Ovary (tissue), 9 donors: ENCODE measurements around the gene ZBED1. TPM values are rescaled to one million over a fixed set of nuclear protein-coding genes. Genes with fewer than 3 reads are reported as not detected.

ENCODE experiments used
- DNase-seq, 5 donors: peaks; one replicate each; pipeline ENCODE4 v3.0.0-alpha.2; 2019 to 2020
- H3K27ac ChIP-seq, 2 donors: fragments of 200-600 bp; one replicate each; pipeline versions ENCODE4 v1.5.1 to v1.8.0; 2019 to 2022
- H3K27me3 ChIP-seq: fragments of 200-600 bp; one replicate; pipeline ENCODE4 v1.8.0; 2022
- H3K36me3 ChIP-seq: fragments of 200-600 bp; sonication (generic); one replicate; pipeline ENCODE4 v1.5.1; 2019
- H3K4me1 ChIP-seq: one replicate; pipeline ENCODE4 v1.8.1; 2013; ENCODE audit warnings: mild to moderate bottlenecking, moderate library complexity; ENCODE audit not compliant: insufficient read depth
- H3K4me3 ChIP-seq: fragments of 200-600 bp; sonication (generic); one replicate; pipeline ENCODE4 v1.5.1; 2017
- H3K9me3 ChIP-seq, 2 donors: fragments of 200-600 bp in 1 of 2; sonication (generic) in 1 of 2; one replicate each; pipeline versions ENCODE4 v1.5.1 to v1.8.1; 2013 to 2019; ENCODE audit warnings: mild to moderate bottlenecking in 1 of 2, moderate library complexity in 1 of 2
- EP300 ChIP-seq: sonication (generic); formaldehyde crosslinking; IDR thresholded peaks from one replicate; pipeline ENCODE4 v1.6.1; 2017; ENCODE audit warnings: antibody characterized with exemption
- POLR2A ChIP-seq: fragments of 450-650 bp; IDR thresholded peaks from one replicate; pipeline ENCODE4 v1.6.1; 2017; ENCODE audit warnings: antibody characterized with exemption, mild to moderate bottlenecking, moderate library complexity
- WGBS, 3 donors: extraction: QIAGEN DNeasy Blood & Tissue Kit in 1 of 3; methylation state at CpG; one replicate each; pipeline versions ENCODE4 v1.1.5 to v1.1.7; 2013 to 2017; 5-methylcytosine and 5-hydroxymethylcytosine counted together
- intact Hi-C, 4 donors: fragments of 100-400 bp; cut with DNase I; formaldehyde crosslinking; loops; one replicate each; pipeline versions ENCODE4 v1.11.0 to v1.15.1; 2022 to 2023
- polyA plus RNA-seq, 2 donors: library from polyadenylated mRNA; stranded (reverse); fragments of 200-250 nt in 1 of 2; fragments of 350-450 nt in 1 of 2; fragmentation: Illumina TruSeq in 1 of 2; extraction: RNeasy Lipid Tissue Mini Kit (QIAGEN cat#74804) in 1 of 2; gene quantifications; one replicate each; pipeline ENCODE4 v1.2.3, GENCODE V29; 2013 to 2014
- total RNA-seq, 7 donors: library from RNA; depleted of rRNA in 2 of 7; stranded (reverse); fragments of >200 nt in 2 of 7; fragmentation: NEBNext Ultra II Directional in 3 of 7; extraction: Animal tissue kit (Norgen Biotek cat#: 25700) in 3 of 7; gene quantifications; one replicate each; pipeline versions ENCODE4 v1.1.0 to v1.2.4, GENCODE V29; 2016 to 2023
- TF ChIP-seq, protein P1 (sequence below), 3 donors: fragments of 450-650 bp in 2 of 3; fragments of 200-600 bp in 1 of 3; IDR thresholded peaks; one replicate each; pipeline versions ENCODE4 v1.5.1 to v1.8.0; 2016 to 2022; ENCODE audit warnings: antibody characterized with exemption in 3 of 3, mild to moderate bottlenecking in 1 of 3
- donor health status: DM: no; HTN: no; CAD: no; lungs with moderate emphysema.
- donor health status: DM: no; HTN: no; CAD: no.
- donor health status: Bipolar disorder and iron deficiency.
- donor health status: DM: yes; HTN: yes; CAD: no.
- donor health status: DM: no; HTN: no; CAD: no.
- donor health status: DM: yes; HTN: yes; CAD: no.

ZBED1 gene
- total and polyA plus RNA-seq, 9 donors, result 23.4 to 39.0 (median 26.0) TPM

DNA sequence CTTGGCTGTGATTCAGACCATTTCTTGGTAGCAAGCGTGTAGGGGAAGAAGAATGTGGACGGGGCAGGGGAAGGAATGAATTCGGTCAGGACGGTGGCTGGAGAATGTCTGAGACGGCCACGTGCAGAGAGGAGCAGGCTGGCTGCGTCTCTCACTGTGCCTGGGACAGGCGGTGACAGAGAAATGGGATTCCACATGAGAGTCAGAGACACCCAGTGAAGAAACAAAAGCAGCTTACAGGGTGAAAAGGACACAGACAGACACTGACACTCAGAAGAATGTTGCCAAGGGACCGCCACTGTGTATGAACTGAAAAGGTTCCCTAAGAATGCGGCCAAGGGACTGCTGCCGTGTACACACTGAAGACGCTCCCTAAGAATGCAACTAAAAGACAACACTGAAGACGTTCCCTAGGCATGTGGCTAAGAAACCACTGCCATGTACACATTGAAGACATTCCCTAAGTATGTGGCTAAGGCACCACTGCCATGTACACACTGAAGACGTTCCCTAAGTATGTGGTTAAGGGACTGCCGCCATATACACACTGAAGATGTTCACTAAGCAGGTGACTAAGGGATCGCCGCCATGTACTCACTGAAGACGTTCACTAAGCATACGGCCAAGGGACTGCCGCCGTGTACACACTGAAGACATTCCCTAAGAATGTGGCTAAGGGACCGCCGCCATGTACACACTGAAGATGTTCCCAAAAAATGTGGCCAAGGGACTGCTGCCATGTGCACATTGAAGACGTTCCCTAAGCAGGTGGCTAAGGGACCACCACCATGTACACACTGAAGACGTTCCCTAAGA, 49.1 kb downstream of the ZBED1 start:
- TF ChIP-seq POLR2A (no peak), EP300 (no peak)
- TF ChIP-seq, protein P1, sequence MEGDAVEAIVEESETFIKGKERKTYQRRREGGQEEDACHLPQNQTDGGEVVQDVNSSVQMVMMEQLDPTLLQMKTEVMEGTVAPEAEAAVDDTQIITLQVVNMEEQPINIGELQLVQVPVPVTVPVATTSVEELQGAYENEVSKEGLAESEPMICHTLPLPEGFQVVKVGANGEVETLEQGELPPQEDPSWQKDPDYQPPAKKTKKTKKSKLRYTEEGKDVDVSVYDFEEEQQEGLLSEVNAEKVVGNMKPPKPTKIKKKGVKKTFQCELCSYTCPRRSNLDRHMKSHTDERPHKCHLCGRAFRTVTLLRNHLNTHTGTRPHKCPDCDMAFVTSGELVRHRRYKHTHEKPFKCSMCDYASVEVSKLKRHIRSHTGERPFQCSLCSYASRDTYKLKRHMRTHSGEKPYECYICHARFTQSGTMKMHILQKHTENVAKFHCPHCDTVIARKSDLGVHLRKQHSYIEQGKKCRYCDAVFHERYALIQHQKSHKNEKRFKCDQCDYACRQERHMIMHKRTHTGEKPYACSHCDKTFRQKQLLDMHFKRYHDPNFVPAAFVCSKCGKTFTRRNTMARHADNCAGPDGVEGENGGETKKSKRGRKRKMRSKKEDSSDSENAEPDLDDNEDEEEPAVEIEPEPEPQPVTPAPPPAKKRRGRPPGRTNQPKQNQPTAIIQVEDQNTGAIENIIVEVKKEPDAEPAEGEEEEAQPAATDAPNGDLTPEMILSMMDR (IDR thresholded peaks at IDR 0.05), result no peak
- no peak overlapping the region for H3K4me3 ChIP-seq
- H3K27me3 ChIP-seq, result no peaks in the 10 kb centered on the region
- H3K9me3 ChIP-seq, result no peaks in the 10 kb centered on the region
- WGBS, 3 donors, result 63 to 68% (median 63%) methylated on average over 25 of the region's 25 CpGs
- H3K36me3 ChIP-seq, result no peaks in the 10 kb centered on the region
- intact Hi-C loops, result no loop called here
- peaks cover 4% of the 10 kb centered on the region for H3K4me1 ChIP-seq
- DNase-seq, result no peak
- H3K27ac ChIP-seq, result no peak overlapping the region

DNA sequence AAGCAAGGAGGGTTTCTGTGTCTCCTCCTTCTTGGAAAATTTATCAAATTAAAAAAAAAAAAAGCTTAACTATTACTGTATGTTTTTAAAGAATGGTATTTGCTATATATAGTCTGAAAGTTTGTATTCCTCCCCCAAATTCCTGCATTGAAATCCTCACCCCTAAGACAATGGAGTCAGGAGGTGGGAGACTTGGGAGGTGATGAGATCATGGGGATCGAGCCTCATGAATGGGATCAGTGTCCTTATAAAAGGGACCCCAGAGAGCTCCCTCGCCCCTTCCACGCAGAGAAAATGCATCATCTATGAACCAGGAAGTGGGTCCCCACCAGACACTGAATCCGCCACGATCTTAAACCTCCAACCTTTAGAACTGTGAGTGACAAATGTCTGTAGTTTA, 50.1 kb downstream of the ZBED1 start:
- TF ChIP-seq POLR2A (no peak), EP300 (no peak)
- TF ChIP-seq, protein P1 (IDR thresholded peaks at IDR 0.05), result no peak
- intact Hi-C loops, result no loop called here
- no peaks in the 10 kb centered on the region for H3K9me3 ChIP-seq
- 79 to 84% (median 80%) methylated on average over 5 of the region's 5 CpGs for WGBS, 3 donors
- H3K27ac ChIP-seq, result no peak overlapping the region
- no peak for DNase-seq
- peaks cover 4% of the 10 kb centered on the region for H3K4me1 ChIP-seq
- no peak overlapping the region for H3K4me3 ChIP-seq
- no peaks in the 10 kb centered on the region for H3K36me3 ChIP-seq
- no peaks in the 10 kb centered on the region for H3K27me3 ChIP-seq

DNA sequence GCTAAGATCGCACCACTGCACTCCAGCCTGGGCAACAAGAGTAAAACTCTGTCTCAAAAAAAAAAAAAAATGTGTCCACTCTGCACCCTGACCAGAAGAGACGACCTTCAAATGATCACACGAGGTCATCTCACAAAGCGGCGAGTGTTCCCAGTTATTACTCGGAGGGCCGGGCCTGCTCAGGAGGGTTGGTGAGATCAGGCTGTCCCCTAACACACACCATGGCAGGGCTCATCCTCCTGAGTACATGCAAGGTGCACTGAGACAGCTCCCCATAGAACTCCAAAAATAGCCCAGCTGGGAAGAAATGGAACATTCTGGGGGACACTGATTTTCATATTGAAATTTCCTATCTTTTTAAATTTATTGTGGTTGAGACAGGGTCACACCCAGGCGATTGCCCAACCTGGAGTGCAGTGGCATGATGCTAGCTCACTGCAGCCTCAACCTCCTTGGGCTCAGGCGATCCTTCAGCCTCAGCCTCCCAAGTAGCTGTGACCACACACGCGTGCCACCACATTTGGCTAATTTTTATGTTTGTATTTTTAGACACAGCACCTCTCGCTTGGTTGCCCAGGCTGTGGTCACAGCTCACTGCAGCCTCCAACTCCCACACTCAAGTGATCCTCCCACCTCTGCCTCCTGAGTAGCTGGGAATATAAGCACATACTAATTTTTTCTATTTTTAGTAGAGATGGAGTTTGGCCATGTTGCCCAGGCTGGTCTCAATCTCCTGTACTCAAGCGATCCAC, 51.5 kb downstream of the ZBED1 start:
- WGBS, 3 donors, result 94 to 99% (median 97%) methylated on average over 13 of the region's 13 CpGs
- no peak for DNase-seq
- TF ChIP-seq POLR2A, result no peak
- TF ChIP-seq EP300, result no peak
- TF ChIP-seq, protein P1 (IDR thresholded peaks at IDR 0.05), result no peak
- no peak overlapping the region for H3K4me3 ChIP-seq
- no peaks in the 10 kb centered on the region for H3K36me3 ChIP-seq
- H3K4me1 ChIP-seq, result peaks cover 4% of the 10 kb centered on the region
- H3K27ac ChIP-seq, result no peak overlapping the region
- H3K27me3 ChIP-seq, result no peaks in the 10 kb centered on the region
- no peaks in the 10 kb centered on the region for H3K9me3 ChIP-seq
- intact Hi-C loops, result no loop called here

DNA sequence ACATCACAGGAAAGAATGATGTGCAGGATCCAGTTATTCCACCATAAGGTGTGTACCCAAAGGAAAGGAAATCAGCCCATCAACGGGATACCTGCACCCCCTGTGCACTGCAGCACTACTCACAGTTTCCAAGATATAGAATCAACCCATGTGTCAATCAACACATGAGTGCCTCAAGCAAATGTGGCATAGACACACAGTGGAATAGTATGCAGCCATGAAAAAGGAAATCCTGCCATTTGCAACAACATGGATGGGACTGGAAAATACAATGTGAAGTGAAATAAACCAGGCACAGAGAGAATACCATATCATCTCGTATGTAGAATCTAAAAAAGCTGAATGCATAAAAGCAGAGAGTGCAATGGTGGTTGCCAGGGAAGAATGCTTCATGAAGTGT, 53.3 kb downstream of the ZBED1 start:
- no peaks in the 10 kb centered on the region for H3K9me3 ChIP-seq
- intact Hi-C loops, result no loop called here

More for the DNA sequence above, 53.3 kb downstream of the ZBED1 start:
- no peak for DNase-seq
- Histone ChIP-seq H3K4me3 (no peak overlapping the region), H3K4me1 (peaks cover 4% of the 10 kb centered on the region), H3K27me3 (no peaks in the 10 kb centered on the region), H3K27ac (no peak overlapping the region), H3K36me3 (no peaks in the 10 kb centered on the region)
- 94% methylated on average over 2 of the region's 2 CpGs for WGBS, 3 donors
- TF ChIP-seq EP300 (no peak), POLR2A (no peak)
- TF ChIP-seq, protein P1 (IDR thresholded peaks at IDR 0.05), result no peak
